Fibroblast of mammary gland (primary cell): Measurements from ENCODE around the gene RNF13.

Source experiments
- DNase-seq: peaks from one replicate; pipeline ENCODE4 v3.0.0-alpha.2; 2010; ENCODE audit warnings: low read depth
- H3K4me3 ChIP-seq: 2 replicates; pipeline ENCODE4 v1.5.1; 2011; ENCODE audit warnings: low read depth, mild to moderate bottlenecking, low read length, moderate library complexity; ENCODE audit not compliant: control insufficient read depth
- CTCF ChIP-seq: conservative IDR thresholded peaks from 2 replicates; pipeline ENCODE4 v1.5.1; 2011; ENCODE audit warnings: low read depth, low read length, inconsistent platforms; ENCODE audit not compliant: control insufficient read depth, insufficient read depth

The RNF13 gene

GRCh38 chr3:149955449-149955848 is 142.4 kb downstream of the RNF13 start:
- peak; percentile 38 for DNase-seq
- no peak overlapping the region for H3K4me3 ChIP-seq
- no peak for TF ChIP-seq CTCF

DNA sequence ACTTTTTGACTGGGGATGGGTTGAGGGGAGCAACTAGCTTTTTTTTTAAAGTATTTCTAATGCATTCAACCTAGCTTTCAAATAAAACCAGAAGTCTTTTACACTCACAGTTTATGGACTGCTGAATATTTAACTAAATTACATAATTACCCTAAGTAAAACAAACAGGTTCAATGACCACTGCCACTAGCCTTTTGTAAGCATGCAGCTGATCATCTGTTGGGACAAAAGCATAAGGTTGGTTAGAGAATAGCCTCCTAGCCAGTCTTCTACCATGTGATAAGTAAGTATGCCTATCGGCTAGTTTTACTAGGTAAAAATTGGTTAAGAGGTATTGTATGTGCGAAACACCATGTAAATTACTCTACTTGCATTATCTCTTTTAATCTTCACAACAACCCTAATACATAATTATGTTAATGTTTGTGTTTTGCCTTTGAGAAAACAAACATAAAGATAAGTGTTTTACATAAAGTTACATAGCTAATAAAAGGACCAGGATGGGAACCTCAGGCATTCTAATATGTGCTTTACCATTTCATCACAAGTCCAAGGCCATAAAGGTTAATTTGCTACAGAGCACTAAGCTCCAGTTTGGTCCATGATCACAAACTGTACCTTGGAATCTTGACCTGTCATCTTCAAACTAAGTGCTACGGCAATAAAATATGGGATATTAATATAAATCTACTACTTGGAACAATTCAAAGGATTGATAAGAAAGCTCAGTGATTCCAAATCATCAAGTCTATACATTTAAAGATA is 144.5 kb downstream of the RNF13 start:
- H3K4me3 ChIP-seq: no peak overlapping the region
- no peak for DNase-seq
- no peak for TF ChIP-seq CTCF

- peak; percentile 1 for TF ChIP-seq CTCF
- H3K4me3 ChIP-seq: no peak overlapping the region
- peak; percentile 42 for DNase-seq
Measured at GRCh38 chr3:149958171-149958796, 145.3 kb downstream of the RNF13 start.

GRCh38 chr3:149959443-149959842 is 146.4 kb downstream of the RNF13 start:
- DNase-seq: no peak
- no peak for TF ChIP-seq CTCF
- no peak overlapping the region for H3K4me3 ChIP-seq

DNA sequence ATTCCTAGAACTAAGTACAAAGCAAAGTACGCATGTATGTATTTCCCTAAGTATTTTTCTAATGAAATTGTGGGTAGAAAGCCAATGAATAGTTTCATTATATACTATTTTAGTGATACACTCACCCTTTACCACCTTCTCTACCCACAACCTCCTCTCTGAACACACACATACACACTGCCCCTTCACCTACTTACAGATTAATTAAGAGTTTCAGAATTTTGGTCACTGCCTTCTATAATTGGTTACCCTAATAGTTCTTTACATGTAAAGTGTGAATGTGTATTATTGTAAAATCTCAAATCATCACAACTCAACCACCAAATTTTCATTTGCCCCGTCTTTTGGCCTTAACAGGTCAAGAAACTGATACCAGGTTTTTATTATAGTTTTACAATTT is 150.5 kb downstream of the RNF13 start:
- TF ChIP-seq CTCF: no peak
- no peak overlapping the region for H3K4me3 ChIP-seq
- no peak for DNase-seq

DNA sequence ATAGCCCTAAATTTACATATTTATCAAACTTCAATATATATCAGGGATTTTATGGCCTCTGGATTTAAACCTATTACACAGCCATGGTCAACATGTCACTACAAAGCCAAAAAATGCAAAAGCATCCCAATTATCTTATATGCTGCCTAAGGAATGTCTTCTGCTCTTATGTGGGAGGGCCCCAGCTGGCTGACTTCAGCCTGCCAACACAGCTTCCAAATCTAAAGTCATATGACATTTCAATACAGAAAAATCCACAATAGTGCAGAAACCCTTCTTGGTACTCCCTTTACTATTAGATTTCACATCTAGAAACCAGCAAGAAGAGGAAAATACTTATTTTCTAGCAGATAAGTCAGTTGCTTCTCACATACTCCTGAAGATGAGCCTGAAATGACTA is 151.3 kb downstream of the RNF13 start:
- TF ChIP-seq CTCF: no peak
- DNase-seq: no peak
- no peak overlapping the region for H3K4me3 ChIP-seq
